Upper lobe of left lung (tissue), 4 donors: ENCODE measurements around the gene THOC5.

Experiments used
- CTCF ChIP-seq, 6 experiments: fragments of 450-650 bp in 4 of 6; fragments of 200-600 bp in 2 of 6; sonication (generic) in 2 of 6; IDR thresholded peaks; one replicate each; pipeline ENCODE4 v1.5.1; 2016 to 2019; ENCODE audit warnings: antibody characterized with exemption in 6 of 6
- EP300 ChIP-seq, 4 donors: sonication (generic); formaldehyde crosslinking; IDR thresholded peaks; one replicate each; pipeline ENCODE4 v1.5.1; 2017; ENCODE audit warnings: antibody characterized with exemption in 4 of 4, control low read depth in 2 of 4
- POLR2A ChIP-seq, 4 donors: fragments of 450-650 bp; IDR thresholded peaks; one replicate each; pipeline ENCODE4 v1.5.1; 2016 to 2017; ENCODE audit warnings: antibody characterized with exemption in 4 of 4, mild to moderate bottlenecking in 2 of 4

- TF ChIP-seq CTCF (IDR thresholded peaks at IDR 0.05), result no peak
- no peak for TF ChIP-seq POLR2A (IDR thresholded peaks at IDR 0.05)
- no peak for TF ChIP-seq EP300 (IDR thresholded peaks at IDR 0.05)
Measured at GRCh38 chr22:29550005-29550404, 3.6 kb downstream of the THOC5 start.
